ENCODE results near the gene COL5A3. TPM values are rescaled to one million over a fixed set of nuclear protein-coding genes. Genes with fewer than 3 reads are reported as not detected.
"Not testable (repeated sequence)": the region's sequence is repeated elsewhere in the genome, so short reads cannot be mapped to it uniquely, and the experiment has no call there.

Gene COL5A3
- total and polyA plus RNA-seq, 7 donors, result 3.7 to 10.6 (median 8.5) TPM

DNA sequence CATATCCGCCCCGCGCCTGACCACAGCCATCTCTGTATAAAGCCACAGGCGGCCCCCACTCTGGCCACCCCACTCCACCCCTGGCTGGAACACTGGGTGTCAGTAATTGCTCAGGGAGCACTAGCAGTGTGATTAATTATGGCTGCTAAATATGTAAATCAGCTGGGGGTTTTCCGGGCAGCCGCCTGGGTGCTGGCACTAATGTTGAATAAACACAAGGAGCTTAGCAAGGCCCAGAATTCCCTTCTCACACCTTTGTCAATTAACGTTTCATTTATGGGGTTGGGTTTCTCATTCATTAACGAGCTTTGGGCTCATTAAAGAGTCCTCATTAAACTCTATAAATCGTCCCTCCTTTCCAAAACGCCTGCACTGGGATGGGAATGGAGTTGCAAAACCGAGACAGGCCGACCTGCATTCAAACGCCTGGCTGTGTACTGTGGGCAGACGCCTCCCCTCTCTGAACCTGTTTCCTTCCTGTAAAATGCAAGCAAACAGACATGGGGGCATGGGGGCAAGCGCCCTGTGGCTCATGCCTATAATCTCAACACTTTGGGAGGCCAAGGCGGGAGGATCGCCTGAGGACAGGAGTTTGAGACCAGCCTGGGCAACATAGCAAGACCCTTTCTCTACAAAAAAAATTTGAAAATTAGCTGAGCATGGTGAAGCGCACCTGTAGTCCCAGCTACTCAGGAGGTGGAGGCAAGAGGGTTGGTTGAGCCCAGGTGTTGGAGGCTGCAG is 56.3 kb downstream of the COL5A3 start:
- H3K36me3 ChIP-seq (ENCODE audit: insufficient read depth in 1 of 2, low read depth in 1 of 2), result no peaks in the 10 kb centered on the region
- TF ChIP-seq, protein P1, sequence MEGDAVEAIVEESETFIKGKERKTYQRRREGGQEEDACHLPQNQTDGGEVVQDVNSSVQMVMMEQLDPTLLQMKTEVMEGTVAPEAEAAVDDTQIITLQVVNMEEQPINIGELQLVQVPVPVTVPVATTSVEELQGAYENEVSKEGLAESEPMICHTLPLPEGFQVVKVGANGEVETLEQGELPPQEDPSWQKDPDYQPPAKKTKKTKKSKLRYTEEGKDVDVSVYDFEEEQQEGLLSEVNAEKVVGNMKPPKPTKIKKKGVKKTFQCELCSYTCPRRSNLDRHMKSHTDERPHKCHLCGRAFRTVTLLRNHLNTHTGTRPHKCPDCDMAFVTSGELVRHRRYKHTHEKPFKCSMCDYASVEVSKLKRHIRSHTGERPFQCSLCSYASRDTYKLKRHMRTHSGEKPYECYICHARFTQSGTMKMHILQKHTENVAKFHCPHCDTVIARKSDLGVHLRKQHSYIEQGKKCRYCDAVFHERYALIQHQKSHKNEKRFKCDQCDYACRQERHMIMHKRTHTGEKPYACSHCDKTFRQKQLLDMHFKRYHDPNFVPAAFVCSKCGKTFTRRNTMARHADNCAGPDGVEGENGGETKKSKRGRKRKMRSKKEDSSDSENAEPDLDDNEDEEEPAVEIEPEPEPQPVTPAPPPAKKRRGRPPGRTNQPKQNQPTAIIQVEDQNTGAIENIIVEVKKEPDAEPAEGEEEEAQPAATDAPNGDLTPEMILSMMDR (IDR thresholded peaks at IDR 0.05), result no peak
- 75 to 77% (median 75%) methylated on average over 18 of the region's 18 CpGs for WGBS, 3 donors
- H3K4me1 ChIP-seq, result no peaks in the 10 kb centered on the region
- H3K27ac ChIP-seq, result no peak overlapping the region
- no peaks in the 10 kb centered on the region for H3K27me3 ChIP-seq (ENCODE audit: insufficient read depth in 3 of 3, low read length in 2 of 3)
- no peak for DNase-seq
- no peaks in the 10 kb centered on the region for H3K9me3 ChIP-seq
- intact Hi-C loops (cut with DNase I), result no loop called here
- ATAC-seq, result no peak
- no peak overlapping the region for H3K4me3 ChIP-seq

DNA sequence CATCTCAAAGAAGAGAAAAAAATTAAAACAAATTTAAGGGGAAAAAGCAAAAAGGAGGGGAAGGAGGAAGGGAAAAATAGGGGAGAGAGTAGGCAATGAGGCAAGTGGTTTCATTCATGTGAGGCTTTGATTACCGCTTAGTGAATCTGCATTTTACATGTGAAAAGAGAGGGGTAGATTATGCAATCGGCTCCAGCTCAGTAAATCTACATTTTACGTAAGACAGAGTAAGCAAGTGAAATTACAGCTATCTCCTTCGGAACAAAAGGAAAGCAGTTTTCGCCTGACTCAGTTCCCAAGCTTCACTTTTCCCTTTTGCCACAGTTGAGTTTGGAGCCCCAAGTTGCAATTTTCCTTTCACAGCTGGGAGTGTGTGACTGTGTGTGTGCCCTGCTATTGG is 58.0 kb downstream of the COL5A3 start:
- no peak overlapping the region for H3K4me3 ChIP-seq
- no peak overlapping the region for H3K27ac ChIP-seq
- WGBS, 3 donors, result 65 to 70% (median 70%) methylated on average over 5 of the region's 5 CpGs
- intact Hi-C loops (cut with DNase I), result no loop called here
- H3K9me3 ChIP-seq, result no peaks in the 10 kb centered on the region
- no peaks in the 10 kb centered on the region for H3K4me1 ChIP-seq
- DNase-seq (no peak), ATAC-seq (no peak)
- no peaks in the 10 kb centered on the region for H3K36me3 ChIP-seq (ENCODE audit: insufficient read depth in 1 of 2, low read depth in 1 of 2)
- no peaks in the 10 kb centered on the region for H3K27me3 ChIP-seq (ENCODE audit: insufficient read depth in 3 of 3, low read length in 2 of 3)
- TF ChIP-seq, protein P1 (IDR thresholded peaks at IDR 0.05), result no peak

DNA sequence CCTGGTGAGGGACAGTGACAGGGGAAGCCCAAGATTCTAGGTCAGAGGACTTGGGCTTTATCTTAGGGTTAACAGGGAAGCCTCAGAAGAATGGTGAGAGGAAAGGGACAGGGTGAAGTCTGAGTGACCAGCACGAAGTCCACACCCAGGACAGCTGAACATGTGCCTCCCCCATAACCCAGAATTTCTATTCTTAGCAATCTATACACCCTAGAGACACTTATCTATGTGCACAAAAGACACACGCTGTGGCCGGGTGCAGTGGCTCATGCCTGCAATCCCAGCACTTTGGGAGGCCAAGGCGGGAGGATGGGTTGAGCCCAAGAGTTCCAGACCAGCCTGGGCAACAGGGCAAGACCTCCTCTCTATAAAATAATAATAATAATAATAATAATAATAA is 62.9 kb downstream of the COL5A3 start:
- Histone ChIP-seq H3K36me3 (ENCODE audit: insufficient read depth in 1 of 2, low read depth in 1 of 2) (no peaks in the 10 kb centered on the region), H3K4me3 (no peak overlapping the region), H3K27me3 (ENCODE audit: insufficient read depth in 3 of 3, low read length in 2 of 3) (no peaks in the 10 kb centered on the region), H3K9me3 (peaks cover 1% of the 10 kb centered on the region), H3K4me1 (no peaks in the 10 kb centered on the region), H3K27ac (no peak overlapping the region)
- 57 to 75% (median 74%) methylated on average over 4 of the region's 4 CpGs for WGBS, 3 donors
- TF ChIP-seq, protein P1 (IDR thresholded peaks at IDR 0.05), result no peak
- no peak for ATAC-seq
- DNase-seq, result no peak
- intact Hi-C loops (cut with DNase I), result no loop called here

DNA sequence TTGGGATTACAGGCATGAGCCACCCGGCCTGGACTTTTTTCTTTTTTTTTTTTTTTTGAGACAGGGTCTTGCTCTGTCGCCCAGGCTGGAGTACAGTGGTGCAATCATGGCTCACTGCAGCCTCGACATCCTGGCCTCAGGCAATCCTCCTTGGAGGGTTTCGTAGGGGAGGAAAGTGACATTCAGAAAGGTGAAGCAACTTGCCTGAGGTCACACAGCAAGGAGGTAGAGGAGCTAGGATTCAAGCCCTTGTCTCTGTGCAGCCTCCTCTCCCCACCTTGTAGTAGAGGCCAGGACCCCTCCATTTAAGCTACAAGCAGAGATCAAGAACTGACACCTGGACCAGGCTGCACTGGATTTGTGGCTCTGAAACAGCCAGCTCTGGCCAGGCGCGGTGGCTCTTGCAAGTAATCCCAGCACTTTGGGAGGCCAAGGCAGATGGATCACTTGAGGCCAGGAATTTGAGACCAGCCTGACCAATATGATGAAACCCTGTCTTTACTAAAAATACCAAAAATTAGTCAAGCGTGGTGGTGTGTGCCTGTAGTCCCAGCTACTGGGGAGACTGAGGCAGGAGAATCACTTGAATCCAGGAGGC is 63.7 kb downstream of the COL5A3 start:
- ATAC-seq, result peak in 1 of 4 donors; percentile 39
- H3K27ac ChIP-seq; H3K4me1 ChIP-seq; H3K27me3 ChIP-seq (ENCODE audit: insufficient read depth in 3 of 3, low read length in 2 of 3); H3K36me3 ChIP-seq (ENCODE audit: insufficient read depth in 1 of 2, low read depth in 1 of 2); H3K4me3 ChIP-seq; intact Hi-C loops (cut with DNase I); H3K9me3 ChIP-seq: not testable (repeated sequence)
- WGBS, 3 donors, result 63 to 89% (median 69%) methylated on average over 7 of the region's 7 CpGs
- peak in 1 of 2 donors; percentile 30 for DNase-seq

DNA sequence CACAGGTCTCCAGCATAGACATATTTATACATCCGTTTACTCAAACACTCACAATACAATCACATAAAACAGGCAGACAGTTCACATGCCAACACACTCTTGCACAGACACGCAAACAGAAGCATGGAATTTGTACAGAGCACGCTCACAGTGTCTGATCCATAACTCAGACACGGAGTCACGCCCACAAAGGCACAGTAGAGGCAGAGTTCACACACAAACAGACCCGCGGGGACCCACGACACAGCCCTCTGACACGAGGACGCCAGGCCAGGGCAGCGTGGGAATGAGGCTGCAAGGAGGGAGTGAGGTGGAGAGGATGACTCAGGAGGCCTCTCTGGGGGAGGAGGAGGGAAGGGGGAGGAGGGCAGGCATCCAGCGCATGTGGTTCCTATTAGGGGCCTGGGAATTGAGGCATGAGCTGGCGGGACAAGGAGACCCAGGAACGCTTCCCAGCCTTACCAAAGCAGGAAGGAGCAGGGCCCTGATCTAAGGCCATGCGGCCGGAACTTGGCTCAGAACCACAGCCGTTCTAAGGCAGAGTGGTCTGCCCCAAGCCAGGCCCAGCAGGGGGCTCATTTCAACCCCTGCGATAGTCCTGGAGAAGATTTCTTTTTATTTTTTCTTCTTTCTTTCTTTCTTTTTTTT is 64.9 kb downstream of the COL5A3 start:
- peak; percentile 70 to 90 (median 88) for ATAC-seq
- intact Hi-C loops (cut with DNase I), result no loop called here
- H3K9me3 ChIP-seq, result peaks cover 16% of the 10 kb centered on the region
- H3K4me1 ChIP-seq, result no peaks in the 10 kb centered on the region
- H3K4me3 ChIP-seq, result no peak overlapping the region
- DNase-seq, result peak; percentile 89 to 93
- WGBS, 3 donors, result 12 to 23% (median 15%) methylated on average over 18 of the region's 18 CpGs
- TF ChIP-seq, protein P1 (IDR thresholded peaks at IDR 0.05), result no peak
- no peaks in the 10 kb centered on the region for H3K27me3 ChIP-seq (ENCODE audit: insufficient read depth in 3 of 3, low read length in 2 of 3)
- peak overlapping the region; percentile 50 for H3K27ac ChIP-seq
- H3K36me3 ChIP-seq (ENCODE audit: insufficient read depth in 1 of 2, low read depth in 1 of 2), result no peaks in the 10 kb centered on the region

Data from psoas muscle (tissue), 8 donors.